GM18507 (cell line): Measurements from ENCODE around the gene PCNX2.
"Not testable (repeated sequence)": the region's sequence is repeated elsewhere in the genome, so short reads cannot be mapped to it uniquely, and the experiment has no call there.

ENCODE experiments used
- DNase-seq: peaks from one replicate; pipeline ENCODE4 v3.0.0; 2011; ENCODE audit warnings: low read depth; ENCODE audit not compliant: insufficient read length; ENCODE audit errors: extremely low spot score
- FAIRE-seq: peaks from 2 replicates; lab custom pipeline; 2011; peaks lifted over from hg19 to GRCh38; lab: Jason Lieb, UNC

Gene PCNX2

DNA sequence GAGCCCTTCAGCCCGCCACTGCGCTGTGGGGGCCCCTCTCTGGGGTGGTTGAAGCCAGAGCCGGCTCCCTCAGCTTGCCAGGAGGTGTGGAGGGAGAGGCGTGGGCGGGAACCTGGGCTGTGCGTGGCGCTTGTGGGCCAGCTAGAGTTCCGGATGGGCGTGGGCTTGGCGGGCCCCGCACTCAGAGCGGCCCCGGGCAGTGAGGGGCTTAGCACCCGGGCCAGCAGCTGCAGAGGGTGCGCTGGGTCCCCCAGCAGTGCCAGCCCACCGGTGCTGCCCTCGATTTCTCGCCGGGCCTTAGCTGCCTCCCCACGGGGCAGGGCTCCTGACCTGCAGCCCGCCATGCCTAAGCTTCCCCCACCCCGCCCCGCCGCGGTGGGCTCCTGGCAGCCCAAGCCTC is 166.5 kb downstream of the PCNX2 start:
- FAIRE-seq, DNase-seq: not testable (repeated sequence)

GRCh38 chr1:233127157-233127556 is 168.4 kb downstream of the PCNX2 start:
- FAIRE-seq = no peak
- no peak for DNase-seq

GRCh38 chr1:233122779-233123178 is 172.7 kb downstream of the PCNX2 start:
- no peak for FAIRE-seq
- DNase-seq = no peak

- FAIRE-seq = no peak
- DNase-seq = no peak
Measured at GRCh38 chr1:233121947-233122559, 173.5 kb downstream of the PCNX2 start.

DNA sequence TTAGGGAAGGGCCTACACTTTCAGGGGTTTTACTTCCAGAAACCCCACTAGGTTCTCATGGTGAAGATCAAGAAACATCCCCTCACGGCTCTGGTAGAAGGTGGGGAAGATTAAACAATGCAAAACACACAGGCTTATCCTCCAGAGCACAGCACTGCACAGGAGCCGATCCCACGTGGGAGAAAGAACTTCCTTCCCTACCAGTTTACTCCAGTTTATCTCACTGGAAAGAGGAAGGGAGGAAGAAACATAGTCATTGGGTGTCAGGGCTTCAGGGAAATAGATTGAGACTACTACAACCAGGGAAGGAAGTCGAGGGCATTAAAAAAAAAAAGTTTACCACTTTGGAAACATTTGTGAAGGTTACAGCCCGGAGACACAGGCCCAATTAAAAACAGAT is 180.7 kb downstream of the PCNX2 start:
- FAIRE-seq (no peak), DNase-seq (no peak)

GRCh38 chr1:233114159-233114558 is 181.4 kb downstream of the PCNX2 start:
- FAIRE-seq = no peak

DNA sequence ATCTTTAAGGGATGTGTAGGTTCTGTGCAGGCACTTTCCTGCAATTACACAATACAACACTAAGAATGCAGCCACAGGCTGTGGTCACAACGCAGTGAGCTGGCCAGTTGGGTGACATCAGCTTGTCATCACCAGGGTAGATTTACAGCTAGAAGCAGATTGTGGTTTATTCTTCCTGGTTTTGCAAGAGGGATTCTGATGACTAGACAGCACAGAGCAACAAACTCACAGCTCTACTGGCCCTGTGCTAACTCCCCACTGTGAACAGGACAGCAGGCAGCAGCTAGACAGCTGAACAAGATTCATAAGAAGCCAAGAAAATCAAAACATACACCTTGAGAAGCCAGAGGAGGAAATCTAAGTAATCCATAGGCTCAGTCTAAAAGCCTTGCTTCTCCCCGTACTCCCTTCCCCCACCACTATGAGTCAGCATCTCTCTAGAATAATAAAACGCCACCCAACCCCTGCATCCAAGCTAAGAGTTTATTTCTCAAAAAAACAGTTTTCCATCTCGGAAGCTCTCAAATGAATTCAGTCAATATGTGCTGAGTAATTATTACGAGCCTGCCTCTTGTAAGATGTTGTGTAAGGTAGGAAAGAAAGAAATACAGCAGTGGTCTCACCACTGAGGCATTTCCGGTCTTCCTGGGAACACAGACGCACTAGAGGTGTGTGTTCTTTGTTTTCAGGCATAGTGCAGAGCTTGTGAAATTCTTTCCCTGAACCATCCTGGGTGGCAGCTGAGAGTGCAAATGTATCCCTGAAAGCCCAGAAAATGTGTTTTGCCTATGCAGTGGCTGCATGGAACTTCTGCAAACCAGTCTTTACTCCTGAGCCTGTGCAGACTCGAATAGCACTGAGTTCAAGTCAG is 182.3 kb downstream of the PCNX2 start:
- DNase-seq (no peak), FAIRE-seq (no peak)

More at GRCh38 chr1:233114159-233114558, 181.4 kb downstream of the PCNX2 start:
- DNase-seq = no peak

DNA sequence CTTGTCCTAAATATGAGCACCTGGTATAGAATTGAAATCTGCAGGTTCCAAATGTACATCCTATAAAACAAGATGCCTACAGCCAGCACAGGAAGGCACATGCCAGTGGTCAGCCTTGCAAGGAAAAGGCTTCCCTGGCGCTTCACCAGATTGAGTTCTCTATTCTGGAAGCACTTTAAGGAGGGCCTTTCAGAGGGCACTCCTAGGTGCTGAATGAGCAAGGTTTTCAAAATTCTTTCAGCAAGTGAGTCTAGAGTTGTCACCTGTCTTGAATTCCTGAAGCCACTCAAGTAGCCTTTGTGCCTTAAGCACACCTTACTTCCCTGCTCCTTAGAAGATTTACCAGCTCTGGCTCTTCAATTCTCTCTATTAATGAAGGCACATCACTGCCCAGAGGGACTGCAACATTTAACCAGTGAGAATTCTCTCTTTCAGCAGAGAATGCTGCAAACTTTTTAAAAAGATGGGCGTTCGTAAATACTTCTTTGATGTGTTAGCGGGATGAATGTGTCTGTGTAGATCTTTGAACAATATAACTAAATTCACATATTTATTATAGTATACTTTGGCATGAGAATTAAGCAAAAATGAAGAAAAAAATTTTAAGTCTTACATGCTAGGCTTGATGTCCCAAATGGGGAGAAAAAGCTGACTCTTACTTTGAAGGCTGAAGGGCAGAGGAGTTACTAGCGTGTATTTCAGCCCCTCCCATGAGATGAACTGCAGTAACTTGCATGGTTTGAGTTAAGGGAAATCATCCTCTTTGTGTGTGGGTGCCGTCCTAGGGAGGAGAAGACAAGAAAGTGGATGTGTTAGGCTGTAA is 183.1 kb downstream of the PCNX2 start:
- DNase-seq (no peak), FAIRE-seq (no peak)

DNA sequence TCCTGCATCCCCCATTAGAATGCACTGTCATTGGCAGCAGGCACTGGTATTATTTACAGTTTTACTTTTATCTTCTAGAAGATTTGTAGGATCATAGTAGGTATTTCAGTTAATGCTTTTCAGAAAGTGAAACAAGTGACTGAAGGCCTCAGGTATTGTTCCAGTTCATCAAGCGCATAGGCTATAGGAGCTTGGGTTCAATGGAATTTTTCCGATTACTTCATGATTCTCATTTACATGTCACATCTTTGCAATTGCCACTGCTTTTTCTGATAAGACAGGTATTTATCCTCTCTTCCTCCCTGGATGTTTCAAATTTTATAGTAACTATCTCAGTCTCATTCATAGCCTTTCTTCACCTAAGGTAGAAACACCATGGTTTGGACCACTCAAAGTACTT is 183.8 kb downstream of the PCNX2 start:
- FAIRE-seq (no peak), DNase-seq (no peak)

DNA sequence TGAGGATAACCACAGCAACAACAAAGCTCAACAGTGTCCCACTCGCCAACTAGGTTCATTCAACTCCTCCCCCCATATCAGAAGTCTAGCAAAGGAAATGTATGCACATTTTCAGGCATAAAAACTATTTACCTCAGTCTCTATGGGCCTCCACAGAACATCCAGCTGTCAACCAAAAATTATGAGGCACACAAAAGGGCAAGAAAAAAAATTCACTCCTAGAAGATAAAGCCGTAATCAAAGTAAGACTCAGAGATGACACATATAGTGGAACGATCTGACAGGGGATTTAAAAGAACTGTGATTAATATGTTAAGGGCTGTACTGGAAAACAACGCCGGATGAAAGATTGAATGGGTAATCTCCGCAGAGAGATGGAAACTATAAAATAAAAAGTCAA is 186.4 kb downstream of the PCNX2 start:
- FAIRE-seq (no peak), DNase-seq (no peak)

- DNase-seq = not testable (repeated sequence)
Measured at GRCh38 chr1:233107716-233108130, 187.8 kb downstream of the PCNX2 start.

DNA sequence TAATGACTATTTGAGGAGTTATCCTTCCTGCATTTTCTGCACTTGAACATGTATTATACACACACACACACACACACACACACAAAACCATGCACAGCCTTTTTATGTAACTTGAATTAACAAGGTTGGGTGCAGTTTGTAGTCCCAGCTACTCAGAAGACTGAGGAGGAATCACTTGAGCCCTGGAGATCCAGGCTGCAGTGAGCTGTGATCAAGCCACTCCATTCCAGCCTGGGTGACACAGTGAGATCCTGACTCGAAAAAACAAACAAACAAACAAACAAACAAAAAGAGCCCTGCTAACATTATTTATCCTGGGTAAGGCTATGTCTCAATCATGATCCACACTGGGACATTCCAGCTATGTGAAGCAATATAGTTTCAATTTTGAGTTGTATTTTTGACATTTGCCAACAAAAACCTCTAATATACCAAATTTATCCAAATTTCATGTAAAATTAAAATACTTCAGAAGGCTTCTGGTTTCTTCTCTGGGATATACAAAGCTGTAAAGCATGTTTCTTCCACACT is 188.3 kb downstream of the PCNX2 start:
- FAIRE-seq (no peak), DNase-seq (no peak)

More at GRCh38 chr1:233107716-233108130, 187.8 kb downstream of the PCNX2 start:
- FAIRE-seq = not testable (repeated sequence)

- DNase-seq = no peak
- FAIRE-seq = no peak
Measured at GRCh38 chr1:233105225-233105624, 190.3 kb downstream of the PCNX2 start.

DNA sequence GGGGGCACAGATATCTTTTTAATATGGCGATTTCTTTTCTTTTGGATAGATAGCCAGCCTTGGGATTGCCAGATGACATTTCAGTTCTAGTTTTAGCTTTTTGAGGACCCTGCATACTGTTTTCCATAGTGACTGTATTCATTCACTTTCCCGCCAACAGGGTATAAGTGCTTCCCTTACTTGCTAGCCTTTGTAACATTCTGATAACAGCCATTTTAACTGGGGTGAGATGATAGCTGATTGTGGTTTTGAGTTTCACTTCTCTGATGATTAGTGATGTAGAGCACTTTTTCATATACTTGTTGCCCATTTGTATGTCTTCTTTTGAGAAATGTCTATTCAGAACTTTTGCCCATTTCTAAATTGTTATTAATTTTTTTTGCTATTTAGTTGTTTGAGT is 193.2 kb downstream of the PCNX2 start:
- FAIRE-seq (peak; percentile 62), DNase-seq (no peak)

DNA sequence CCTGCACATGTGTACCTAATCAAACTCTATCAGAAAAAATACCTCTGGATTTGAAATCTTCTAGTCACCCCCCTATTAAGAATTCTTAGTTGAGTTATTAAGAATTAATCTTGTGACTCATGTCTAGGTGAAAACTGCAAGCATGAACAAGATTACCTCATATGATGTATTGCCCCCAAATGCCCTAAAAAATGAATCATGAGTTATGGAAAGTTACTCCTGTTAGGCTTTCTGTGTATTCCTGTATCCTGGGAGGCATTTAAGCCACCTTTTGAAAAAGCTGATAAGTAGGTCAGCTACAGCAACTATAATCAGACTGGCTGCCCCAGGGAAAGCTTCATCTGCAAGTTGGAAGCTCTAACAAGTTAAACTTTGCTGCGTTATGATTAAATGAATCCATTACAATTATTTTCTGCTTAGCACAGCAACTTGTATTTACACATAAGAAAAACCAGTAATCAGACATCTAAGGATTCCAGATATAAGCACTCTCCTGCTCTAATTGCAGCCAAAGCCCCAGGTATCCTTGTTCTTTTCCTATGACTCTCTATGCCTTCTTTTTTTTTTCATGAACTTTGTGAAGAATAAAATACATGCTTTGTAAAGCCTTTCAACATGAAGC is 197.5 kb downstream of the PCNX2 start:
- DNase-seq (no peak), FAIRE-seq (no peak)

GRCh38 chr1:233097546-233097945 is 198.0 kb downstream of the PCNX2 start:
- no peak for DNase-seq
- FAIRE-seq = no peak

DNA sequence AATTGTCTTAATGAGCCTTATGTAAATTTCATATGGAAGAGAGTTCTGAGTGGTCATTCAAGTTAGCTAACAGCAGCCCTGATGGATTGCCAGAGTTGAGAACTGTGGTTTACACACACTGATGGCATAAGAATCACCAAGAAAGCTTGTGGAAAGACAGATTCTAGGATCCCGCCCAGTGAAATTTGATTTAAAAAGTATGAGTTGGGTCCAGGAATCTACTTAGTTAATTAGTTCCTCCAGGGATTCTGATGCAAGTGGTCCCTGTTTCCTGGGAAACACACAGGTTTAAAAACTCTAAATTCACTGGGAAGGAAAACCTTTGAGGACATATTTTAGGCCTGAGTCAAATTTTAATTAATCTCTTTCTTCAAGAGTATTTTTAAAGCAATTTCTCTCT is 200.8 kb downstream of the PCNX2 start:
- FAIRE-seq (no peak), DNase-seq (no peak)

- no peak for FAIRE-seq
- DNase-seq = no peak
Measured at GRCh38 chr1:233094269-233094668, 201.3 kb downstream of the PCNX2 start.

- FAIRE-seq = no peak
- no peak for DNase-seq
Measured at GRCh38 chr1:233090746-233091494, 204.6 kb downstream of the PCNX2 start.
